ENCODE results near the gene ARID3A.

DNA sequence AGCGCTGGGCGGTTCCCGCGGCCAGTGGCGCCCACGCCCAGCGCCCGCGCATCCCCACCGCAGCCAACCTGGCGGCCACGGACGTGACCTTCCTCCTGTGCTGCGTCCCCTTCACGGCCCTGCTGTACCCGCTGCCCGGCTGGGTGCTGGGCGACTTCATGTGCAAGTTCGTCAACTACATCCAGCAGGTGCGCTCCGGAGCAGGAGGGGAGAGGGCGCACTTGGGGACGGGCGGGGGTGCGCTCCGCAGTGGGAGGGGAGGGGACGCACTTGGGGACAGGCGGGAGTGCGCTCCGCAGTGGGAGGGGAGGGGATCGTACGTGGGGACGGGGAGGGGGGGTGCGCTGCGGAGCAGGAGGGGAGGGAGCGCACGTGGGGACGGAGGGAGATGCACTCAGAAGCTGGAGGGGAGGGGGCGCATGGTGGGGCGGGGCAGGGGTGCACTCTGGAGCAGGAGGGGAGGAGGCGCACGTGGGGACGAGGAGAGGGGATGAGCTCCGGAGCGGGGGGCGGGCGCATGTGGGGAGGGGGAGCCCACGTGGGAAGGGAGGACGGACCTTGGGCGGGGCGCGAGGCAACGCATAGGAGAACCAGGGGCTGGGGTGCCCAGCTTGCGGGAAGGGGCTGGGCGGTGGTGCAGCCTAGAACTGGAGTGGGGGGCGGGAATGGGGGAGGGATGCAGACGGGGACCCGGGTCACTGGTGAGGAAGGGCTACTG is 7.2 kb upstream of the ARID3A start:
- TF ChIP-seq, protein P1, sequence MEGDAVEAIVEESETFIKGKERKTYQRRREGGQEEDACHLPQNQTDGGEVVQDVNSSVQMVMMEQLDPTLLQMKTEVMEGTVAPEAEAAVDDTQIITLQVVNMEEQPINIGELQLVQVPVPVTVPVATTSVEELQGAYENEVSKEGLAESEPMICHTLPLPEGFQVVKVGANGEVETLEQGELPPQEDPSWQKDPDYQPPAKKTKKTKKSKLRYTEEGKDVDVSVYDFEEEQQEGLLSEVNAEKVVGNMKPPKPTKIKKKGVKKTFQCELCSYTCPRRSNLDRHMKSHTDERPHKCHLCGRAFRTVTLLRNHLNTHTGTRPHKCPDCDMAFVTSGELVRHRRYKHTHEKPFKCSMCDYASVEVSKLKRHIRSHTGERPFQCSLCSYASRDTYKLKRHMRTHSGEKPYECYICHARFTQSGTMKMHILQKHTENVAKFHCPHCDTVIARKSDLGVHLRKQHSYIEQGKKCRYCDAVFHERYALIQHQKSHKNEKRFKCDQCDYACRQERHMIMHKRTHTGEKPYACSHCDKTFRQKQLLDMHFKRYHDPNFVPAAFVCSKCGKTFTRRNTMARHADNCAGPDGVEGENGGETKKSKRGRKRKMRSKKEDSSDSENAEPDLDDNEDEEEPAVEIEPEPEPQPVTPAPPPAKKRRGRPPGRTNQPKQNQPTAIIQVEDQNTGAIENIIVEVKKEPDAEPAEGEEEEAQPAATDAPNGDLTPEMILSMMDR (IDR thresholded peaks at IDR 0.05; ENCODE audit: extremely low read depth in 1 of 2, insufficient read depth in 1 of 2, low read depth in 1 of 2, low read length in 2 of 2), result no peak
- TF ChIP-seq EZH2 (IDR thresholded peaks at IDR 0.05; ENCODE audit: borderline replicate concordance, low read depth, low read length, severe bottlenecking) (no peak), POLR2A (IDR thresholded peaks at IDR 0.05; ENCODE audit: low read depth, low read length) (no peak), POLR2AphosphoS5 (IDR thresholded peaks at IDR 0.05; ENCODE audit: insufficient read depth, low read depth, low read length) (no peak), MAX (IDR thresholded peaks at IDR 0.05; ENCODE audit: insufficient read depth, insufficient read length) (no peak), MYC (IDR thresholded peaks at IDR 0.05; ENCODE audit: low read depth, low read length) (no peak), FOS (IDR thresholded peaks at IDR 0.05; ENCODE audit: borderline replicate concordance, insufficient read depth, low read length) (no peak), JUN (IDR thresholded peaks at IDR 0.05; ENCODE audit: borderline replicate concordance, insufficient read depth, insufficient read length, low read depth) (no peak)
